Fibroblast of upper back skin (primary cell): ENCODE results near the gene SEC62.

ENCODE experiments used
- DNase-seq: peaks from one replicate; pipeline ENCODE4 v3.0.0-alpha.2; 2013

SEC62 gene

DNA sequence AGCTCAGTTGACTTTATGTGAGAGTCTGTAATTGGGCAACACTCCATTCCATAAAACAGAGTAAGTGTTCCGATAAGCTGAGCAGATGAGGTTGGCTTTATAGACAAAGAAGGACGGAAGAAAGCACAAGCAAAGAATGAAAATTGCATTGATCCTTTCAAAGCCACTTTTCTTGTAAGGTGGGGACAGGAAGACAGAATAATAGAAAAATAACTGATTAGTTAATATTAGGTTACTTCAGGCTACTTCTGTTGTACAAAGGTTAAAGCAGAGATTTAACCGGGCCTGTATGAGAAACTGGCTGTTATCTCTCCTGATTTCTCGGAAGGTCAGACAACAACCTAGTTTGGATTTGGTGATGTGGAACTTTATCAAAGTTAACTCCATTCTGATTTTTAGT, 55.7 kb downstream of the SEC62 start:
- DNase-seq, result no peak

DNA sequence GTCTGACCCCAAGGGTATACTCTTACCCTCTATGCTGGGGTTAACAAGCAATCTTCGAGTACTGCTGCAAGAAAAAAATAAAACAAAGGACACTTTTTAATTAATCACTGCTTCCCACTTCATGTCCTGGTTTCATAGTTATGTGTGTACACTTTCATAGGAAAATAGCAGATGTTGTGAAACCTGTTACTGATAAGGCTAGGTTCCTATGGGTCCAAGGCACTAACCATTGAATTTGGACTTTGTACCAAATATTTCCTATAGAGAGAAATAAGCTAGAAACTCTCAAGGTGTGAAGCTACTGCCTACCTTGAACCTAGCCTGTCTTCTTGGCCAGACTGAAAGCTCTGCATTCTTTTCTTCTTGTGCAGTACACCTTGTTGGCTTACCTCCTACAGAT, 56.6 kb downstream of the SEC62 start:
- no peak for DNase-seq

DNA sequence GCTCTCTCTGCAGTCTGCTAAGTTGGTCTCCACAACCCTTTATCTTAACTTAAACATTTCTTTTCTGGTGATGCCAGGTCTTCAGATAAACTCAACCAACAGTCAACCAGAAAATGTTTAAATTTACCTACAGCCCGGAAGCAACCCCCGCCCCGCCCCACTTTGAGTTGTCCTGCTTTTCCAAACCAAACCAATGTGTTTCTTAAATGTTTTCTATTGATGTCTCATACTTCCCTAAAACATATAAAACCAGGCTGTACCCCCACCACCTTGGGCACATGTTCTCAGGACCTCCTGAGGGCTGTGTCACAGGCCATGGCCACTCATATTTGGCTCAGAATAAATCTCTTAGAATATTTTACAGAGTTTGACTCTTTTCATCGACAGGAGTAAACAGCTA, 58.0 kb downstream of the SEC62 start:
- DNase-seq, result no peak

DNA sequence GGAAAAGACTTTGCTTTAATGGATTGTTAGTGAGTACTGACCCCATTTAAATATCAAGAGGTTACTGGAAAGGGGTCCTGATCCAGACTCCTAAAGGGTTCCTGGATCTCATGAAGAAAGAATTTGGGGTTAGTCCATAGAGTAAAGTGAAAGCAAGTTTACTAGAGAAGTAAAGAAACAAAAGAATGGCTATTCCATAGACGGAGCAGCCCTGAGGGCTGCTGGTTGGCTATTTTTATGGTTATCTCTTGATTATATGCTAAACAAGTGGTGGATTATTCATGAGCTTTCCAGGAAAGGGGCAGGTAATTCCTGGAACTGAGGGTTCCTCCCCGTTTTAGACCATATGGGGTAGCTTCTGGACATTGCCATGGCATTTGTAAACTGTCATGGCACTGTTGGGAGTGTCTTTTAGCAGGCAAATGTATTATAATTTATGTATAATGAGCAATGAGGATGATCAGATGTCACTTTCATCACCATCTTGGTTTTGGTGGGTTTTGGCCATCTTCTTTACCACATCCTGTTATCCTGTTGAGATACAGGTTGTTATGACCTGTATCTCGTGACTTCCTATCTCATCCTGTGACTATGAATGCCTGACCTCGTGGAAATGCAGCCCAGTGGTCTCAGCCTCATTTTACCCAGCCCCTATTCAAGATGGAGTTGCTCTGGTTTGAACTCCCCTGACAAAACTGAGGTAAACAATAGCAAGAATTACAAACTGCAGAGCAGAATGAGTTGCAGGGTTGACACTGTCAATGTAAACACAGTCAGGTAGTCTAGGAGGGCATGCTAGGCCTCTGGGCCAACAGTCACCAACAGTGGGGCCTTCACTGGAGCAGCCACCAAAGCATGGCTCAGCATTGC, 60.9 kb downstream of the SEC62 start:
- DNase-seq, result no peak

DNA sequence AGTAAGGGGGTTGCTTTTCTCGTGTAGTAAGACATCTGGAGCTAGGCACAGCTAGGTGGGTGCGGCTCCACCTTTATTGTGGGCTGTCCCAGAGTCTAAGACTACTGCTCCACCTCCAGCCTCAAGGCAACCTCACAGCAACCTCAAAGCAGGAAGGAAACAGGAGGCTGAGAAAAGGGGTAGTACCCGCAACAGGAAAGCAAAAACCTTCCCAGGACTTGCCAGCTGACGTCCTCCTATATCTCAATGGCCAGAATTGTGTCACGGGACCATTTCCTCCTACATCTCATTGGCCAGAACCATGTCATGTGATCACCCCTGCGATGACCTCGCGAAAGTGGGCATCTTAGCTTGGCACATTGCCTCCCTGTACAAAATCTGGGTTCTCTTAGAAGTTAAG, 66.9 kb downstream of the SEC62 start:
- DNase-seq, result no peak

DNA sequence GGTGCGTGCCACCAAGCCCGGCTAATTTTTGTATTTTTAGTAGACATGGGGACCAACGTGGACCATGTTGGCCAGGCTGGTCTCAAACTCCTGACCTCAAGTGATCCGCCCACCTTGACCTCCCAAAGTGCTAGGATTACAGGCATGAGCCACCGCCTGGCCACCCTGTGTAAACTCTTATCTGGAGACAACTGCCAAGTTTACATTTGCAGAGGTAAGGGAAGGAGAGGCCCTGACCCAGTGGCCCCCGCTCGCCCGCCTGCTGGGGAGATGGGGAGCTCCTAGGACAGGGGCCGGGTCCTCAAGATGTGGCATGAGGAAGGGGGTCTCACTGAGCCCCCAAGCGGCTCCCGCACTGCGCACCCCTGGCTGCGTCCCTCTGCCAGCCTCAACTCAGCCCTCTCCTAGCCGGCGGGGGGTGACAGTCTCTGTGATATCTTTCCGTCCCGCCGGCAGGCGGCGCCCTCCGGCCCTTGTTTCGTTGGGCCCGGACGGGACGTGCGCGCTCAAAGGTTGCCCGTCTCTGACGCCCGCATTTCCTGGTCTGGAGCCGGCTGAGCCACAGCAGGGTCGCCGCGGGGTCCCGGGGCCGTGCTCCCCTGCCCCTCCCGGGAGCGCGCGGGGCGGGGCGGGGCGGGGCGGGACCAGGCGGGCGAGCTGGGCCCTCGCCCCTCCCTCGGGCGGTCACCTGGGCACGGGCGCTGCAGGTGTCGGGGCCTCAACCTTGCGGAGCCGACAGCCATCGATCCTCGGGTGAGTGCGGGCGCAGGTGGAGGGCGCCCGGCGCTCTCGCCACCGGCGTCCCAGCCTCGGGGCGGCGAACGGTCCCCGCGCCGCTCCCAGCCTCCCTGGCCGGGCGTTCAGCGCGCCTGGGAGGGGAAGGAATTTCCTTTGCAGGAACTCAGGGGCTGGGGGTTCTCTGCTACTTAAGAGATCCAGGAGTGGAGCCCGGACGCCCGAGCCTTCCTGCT, 71.1 kb downstream of the SEC62 start, which contains the start of gene GPR160:
Gene GPR160, plus strand, starts transcription at position 533 of the 971 bp plus-strand sequence. CDS start 45,978 bp downstream, outside the sequence.
- DNase-seq, result peak; percentile 17

DNA sequence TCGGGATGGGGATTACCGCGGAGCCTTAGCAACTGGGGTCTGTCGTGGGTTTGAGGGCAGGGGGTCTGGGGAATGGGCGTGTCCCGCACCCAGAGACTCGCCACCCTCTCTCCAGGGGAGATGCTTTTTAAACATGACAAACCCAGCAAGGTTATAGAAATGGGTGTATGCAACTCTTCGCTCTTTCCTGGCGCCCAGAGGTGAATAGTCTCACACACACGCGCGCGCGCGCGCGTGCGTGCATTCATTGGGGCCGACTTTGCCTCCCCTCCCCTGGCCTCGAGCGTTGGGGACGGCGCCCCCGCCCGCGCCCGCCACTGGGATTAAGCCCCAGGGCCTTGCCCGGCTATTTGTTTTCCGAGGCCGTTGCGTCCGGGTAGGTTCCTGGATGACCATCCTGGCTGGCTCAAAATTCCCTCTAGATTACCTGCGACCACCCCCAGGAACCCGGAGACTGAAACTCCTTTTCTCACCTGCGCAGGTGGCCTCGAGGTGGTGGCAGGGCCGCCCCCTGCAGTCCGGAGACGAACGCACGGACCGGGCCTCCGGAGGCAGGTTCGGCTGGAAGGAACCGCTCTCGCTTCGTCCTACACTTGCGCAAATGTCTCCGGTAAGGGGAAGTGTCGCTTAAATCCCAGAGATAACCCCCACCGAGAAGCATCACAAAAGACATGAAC, 72.0 kb downstream of the SEC62 start:
- no peak for DNase-seq

DNA sequence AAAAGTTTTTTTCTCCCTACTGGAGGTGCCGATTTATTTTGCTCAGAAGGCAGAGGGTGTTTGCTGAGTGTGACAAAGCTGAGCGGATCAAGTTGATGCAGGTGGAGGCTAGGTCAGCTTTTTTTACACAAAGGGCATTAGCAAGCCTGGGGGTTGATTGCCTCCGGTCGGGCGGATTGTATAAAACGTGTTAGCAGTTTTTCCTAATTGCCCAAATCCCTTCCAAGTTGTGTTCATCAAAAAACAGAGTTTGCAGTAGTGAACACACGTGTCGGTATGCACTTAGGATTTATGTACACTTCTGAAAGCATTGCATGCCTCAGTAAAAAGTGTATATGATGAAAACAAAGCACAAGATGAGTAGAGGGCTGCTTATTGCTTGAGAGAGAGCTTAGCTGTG, 73.8 kb downstream of the SEC62 start:
- no peak for DNase-seq

DNA sequence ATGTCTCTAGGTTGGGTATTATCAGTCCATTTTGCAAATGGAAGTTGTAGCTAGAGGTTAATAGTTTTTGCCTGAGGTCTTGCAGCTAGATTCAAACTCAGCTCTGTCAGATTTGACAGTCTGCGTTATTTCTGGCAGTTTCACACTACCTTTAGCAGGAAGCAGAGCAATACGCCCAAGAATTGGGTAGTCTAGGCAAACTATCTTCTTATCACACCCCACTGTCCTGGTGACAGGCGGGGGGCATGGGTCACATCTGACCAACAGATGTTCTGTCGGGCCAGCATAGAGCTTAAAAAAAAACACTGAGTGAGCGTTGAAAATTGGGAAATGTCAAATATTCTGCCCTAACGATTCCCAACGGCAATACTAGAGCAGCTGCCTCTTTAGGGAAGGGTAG, 76.9 kb downstream of the SEC62 start:
- no peak for DNase-seq

DNA sequence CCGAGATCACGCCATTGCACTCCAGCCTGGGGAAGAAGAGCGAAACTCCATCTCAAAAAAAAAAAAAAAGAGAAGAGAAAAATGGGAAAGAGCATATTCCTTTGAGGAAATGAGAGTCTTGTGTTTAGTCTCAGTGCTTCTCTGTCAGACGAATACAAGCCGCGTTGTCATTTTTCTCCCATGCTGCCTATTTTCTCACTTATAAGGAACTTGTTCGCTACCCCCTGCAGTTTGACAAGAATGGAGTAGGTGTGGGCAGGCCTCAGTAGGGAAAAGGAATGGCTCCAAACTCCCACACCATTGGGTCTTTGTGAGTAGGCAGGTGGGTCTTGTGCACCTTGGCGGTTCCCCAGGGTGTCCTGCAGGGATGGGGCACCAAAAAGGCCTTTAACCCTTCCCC, 77.7 kb downstream of the SEC62 start:
- DNase-seq, result no peak

DNA sequence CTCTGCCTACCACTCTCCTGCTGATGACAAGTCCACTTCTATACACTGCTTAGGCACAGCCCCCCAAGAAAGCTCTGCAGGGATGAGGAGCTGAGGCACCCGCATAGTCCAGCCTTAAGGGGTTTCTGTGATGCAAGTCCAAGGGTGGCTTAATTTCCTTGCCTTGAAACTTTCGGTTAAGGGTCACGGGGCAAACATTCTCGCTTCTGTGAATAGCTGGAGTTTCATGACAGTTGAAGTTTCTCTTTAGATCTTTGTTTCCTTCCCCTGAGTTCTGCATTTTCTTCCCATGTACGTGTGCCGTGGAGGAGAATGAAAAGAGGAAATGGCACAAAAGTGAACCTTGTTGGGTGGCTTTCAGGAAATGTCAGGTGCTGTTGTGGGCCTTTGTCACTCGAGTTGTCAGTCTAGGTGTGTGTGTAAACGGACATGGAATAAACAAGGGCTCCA, 78.2 kb downstream of the SEC62 start:
- no peak for DNase-seq

DNA sequence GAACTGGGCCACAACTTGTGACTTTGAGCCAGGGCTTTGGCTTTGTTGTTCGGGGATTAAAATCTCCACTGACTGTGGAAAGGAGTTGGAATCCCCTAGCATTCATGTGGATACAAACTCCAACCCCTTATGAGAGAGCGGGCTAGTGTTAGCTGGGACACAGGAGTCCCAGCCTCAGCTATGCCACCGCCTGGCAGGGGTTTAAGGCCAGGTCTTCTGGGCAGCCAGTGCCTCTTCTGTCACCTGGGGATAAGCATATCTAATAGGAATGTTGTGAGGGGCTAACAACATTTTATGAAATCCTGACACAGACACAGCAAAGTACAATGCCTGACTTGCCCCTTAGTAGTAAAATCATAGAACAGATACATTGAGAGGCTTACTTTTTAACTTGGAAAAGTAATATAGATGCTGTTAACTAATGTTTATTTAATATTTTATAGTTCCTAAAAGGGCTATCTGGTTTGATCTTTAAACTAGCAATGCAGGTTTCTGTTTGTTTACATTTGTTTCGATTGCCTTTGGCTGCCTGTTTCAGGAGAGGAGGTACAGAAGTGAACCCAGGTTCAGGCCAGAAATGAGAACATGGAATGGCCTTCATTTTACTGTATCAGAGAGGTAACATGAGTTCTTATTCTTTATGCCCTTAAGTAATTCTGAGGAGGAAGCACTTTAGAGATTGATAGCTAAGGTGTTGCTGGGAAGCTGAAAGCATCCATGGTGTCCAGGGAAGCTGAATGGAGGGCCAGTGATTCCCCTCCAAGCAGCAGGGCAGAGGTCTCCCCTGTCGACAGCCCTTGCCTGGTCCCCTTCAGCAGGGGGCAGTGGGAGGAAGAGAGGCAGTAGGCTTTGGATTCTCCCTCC, 79.9 kb downstream of the SEC62 start:
- DNase-seq, result no peak

DNA sequence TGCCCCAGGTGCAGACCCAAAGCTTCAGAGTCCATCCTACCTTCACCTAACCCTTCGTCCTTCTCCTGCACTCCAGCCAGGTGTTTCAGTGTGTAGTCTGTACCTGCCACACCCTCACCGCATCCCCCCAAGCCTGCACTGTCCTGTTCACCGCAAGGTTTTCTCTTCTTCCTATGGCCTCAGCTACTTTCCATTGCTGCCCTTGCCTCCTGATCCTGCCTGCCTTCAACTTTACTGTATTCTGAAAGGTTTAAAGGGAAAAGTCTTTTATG, 80.5 kb downstream of the SEC62 start:
- DNase-seq, result no peak
